Activated naive CD4-positive, alpha-beta T cell treated with anti-CD3 and anti-CD28 coated beads, Interleukin-2, amount 50 U/mL, for 24 hours (primary cell): Measurements from ENCODE around the gene MELTF.

Experiments used
- H3K27ac Mint-ChIP-seq: one replicate; pipeline ENCODE4 v1.8.0; 2021; ENCODE audit warnings: mild to moderate bottlenecking, mixed read lengths
- H3K27me3 Mint-ChIP-seq: one replicate; pipeline ENCODE4 v1.8.0; 2021; ENCODE audit warnings: mixed read lengths
- H3K36me3 Mint-ChIP-seq: one replicate; pipeline ENCODE4 v1.8.0; 2021; ENCODE audit warnings: mixed read lengths
- H3K4me1 Mint-ChIP-seq: one replicate; pipeline ENCODE4 v1.8.0; 2021; ENCODE audit warnings: mixed read lengths
- H3K4me3 Mint-ChIP-seq: one replicate; pipeline ENCODE4 v1.8.0; 2021; ENCODE audit warnings: mild to moderate bottlenecking, mixed read lengths
- H3K9me3 Mint-ChIP-seq: one replicate; pipeline ENCODE4 v1.8.0; 2021; ENCODE audit warnings: mixed read lengths

MELTF gene

DNA sequence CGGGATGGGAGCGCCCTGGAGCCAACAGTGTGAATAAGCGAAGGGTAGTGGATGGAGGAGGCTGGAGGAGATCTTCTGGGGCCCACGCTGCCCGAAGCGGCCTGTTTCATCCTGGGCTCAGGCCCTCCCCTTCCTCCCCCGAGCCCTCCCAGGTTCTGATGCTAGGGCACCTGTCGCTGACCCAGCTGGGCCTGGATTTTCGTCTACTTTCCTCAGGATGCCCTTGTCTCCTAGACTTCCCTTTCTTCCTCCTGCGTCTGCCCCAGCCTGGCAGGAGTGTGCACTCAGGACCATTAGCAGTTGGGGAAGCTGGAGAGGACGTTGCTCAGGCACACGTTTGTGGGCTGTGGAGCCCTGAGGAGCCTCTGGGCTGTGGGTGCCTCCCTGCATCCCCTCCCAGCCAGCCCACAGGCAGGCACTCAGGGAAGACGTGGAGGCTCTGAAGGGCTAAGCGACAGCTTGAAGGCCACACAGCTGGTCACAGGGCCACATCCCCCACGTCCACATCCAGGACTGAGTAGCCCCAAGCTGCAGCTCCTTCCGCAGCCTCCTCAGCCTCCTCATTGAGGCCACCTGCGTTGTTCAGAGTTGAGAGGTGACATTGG, 37.1 kb downstream of the MELTF start:
- H3K27me3 Mint-ChIP-seq: no peaks in the 10 kb centered on the region
- H3K27ac Mint-ChIP-seq: no peak overlapping the region
- H3K36me3 Mint-ChIP-seq: no peaks in the 10 kb centered on the region
- no peaks in the 10 kb centered on the region for H3K4me1 Mint-ChIP-seq
- no peaks in the 10 kb centered on the region for H3K9me3 Mint-ChIP-seq
- no peak overlapping the region for H3K4me3 Mint-ChIP-seq

DNA sequence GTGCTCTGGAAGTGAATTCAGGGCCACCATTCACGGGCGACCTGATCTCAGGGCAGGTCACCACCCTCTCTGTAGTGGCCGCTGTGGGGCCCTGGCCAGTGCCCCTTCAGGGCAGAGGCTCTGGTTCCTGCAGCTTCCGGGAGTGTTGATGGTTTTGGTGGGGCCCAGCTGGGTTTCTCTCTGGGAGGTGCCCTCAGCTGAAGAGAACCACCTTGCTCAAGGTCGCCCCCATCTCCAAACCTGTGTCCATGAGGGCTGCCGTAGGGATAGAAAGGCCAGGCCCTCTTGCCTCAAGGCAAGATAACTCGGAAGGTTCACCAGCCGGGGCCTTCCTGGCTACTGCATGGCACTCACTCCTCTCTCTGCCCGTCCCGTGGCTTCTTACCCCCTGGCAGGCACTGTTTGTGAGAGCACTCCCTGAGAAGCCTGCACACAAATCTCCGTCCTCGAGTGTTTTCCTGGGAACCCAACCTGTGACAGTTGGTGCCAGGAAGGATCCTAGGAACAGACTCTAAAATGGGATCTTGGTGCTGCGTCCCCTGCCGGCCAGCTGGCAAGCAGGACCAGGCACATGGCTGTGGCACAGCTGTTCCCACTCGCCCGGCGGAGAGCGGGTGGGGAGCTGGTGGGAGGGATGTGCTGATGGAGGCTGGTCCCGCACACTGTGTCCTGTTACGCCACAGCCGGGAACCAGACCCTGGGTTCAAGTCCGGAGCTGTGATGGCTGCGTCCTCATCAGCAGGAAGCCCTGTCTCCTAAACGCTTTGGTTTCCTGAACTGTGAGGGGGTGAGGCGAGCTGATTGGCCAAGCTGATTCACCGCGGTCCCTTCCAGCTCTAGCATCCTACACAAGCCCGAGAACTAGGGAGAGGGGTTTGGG, 37.8 kb downstream of the MELTF start:
- Mint-ChIP-seq H3K27me3 (no peaks in the 10 kb centered on the region), H3K27ac (no peak overlapping the region), H3K4me3 (no peak overlapping the region), H3K4me1 (no peaks in the 10 kb centered on the region), H3K9me3 (no peaks in the 10 kb centered on the region), H3K36me3 (no peaks in the 10 kb centered on the region)

DNA sequence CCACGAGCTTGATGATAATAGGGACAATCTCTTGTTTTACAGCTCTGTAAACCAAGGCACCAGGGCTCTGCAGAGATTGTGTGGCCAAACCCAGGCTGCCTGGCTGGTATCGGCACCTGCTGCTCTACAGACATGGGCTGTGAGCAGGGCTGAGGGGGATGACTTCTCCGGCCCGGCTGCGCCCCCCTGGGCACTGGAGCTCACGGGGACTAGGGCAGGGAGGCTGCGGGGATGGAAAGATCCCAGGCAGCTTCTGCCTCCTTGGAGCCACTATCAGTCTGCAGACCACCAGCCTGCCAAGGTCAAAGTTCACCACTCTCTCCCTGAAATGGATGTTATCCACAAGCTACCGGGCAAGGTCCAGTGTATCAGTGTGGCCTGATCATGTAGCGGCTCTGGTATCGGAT, 39.0 kb downstream of the MELTF start:
- Mint-ChIP-seq H3K27me3 (peaks cover 1% of the 10 kb centered on the region), H3K4me3 (no peak overlapping the region), H3K27ac (no peak overlapping the region), H3K9me3 (no peaks in the 10 kb centered on the region), H3K4me1 (no peaks in the 10 kb centered on the region), H3K36me3 (no peaks in the 10 kb centered on the region)

DNA sequence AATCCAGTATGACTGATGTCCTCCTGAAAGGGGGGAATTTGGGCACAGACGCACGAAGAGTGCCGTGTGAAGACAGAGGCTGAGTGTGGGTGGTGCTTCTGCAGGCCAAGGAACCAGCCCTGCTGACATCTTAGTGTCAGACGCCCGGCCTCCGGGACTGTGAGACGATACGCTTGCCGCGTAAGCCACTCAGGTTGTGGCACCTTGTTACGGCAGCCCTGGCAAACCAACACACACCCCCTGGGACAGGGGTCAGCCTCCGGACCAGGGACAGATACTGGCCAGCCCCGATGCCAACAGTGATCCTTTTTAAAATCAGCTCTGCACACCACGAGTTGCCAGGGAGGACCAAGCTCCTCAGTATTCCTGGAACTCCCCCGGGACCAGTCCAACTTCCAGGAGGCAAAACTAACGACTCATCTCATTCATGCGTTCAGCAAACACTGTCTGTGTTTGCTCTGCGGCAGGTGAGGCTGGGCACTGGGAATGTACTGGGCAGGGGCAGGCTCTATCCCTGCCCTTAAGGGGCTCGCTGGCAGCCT, 39.8 kb downstream of the MELTF start:
- H3K27me3 Mint-ChIP-seq: peaks cover 1% of the 10 kb centered on the region
- H3K9me3 Mint-ChIP-seq: no peaks in the 10 kb centered on the region
- H3K4me1 Mint-ChIP-seq: no peaks in the 10 kb centered on the region
- no peak overlapping the region for H3K4me3 Mint-ChIP-seq
- no peaks in the 10 kb centered on the region for H3K36me3 Mint-ChIP-seq
- H3K27ac Mint-ChIP-seq: no peak overlapping the region

DNA sequence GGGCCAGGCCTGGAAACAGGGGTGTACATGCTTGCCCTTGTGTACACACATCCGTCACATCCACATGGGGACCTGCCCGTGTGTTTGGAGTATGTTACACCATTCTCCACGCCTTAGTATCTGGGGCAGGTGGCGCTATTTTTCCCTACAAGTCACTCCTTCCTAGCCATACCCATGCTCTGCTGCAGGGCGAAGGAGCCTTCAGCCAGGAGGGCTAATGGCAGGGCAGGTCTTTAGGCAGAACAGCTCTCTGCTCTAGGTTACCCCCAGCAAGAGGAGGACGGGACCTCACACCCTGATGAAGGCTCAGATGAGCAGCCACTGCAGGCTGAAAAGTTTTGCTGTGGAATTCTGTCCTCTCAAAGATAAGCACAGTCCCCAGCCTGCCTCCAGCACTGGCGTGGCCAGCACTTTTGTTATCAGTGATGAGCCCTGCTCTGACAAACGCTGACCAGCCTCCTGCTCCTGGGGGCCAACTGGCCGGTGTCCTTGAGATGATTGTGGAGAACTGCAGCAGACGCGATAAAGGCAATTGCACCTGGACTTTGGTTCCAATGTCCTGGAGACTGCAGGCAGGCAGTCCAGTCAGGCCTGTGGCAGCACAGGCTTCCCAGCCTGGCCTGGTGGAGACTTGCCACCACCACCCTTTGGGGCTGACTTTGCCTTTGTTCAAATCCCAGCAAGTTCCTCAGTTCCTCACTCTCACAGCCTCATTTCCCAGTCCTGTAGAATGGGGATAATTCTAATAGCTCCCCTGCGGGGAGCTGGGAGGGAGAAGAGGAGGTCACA, 41.2 kb downstream of the MELTF start:
- H3K4me3 Mint-ChIP-seq: peak overlapping the region; percentile 7
- H3K9me3 Mint-ChIP-seq: peaks cover 2% of the 10 kb centered on the region
- no peaks in the 10 kb centered on the region for H3K4me1 Mint-ChIP-seq
- no peak overlapping the region for H3K27ac Mint-ChIP-seq
- H3K27me3 Mint-ChIP-seq: peaks cover 1% of the 10 kb centered on the region
- no peaks in the 10 kb centered on the region for H3K36me3 Mint-ChIP-seq

DNA sequence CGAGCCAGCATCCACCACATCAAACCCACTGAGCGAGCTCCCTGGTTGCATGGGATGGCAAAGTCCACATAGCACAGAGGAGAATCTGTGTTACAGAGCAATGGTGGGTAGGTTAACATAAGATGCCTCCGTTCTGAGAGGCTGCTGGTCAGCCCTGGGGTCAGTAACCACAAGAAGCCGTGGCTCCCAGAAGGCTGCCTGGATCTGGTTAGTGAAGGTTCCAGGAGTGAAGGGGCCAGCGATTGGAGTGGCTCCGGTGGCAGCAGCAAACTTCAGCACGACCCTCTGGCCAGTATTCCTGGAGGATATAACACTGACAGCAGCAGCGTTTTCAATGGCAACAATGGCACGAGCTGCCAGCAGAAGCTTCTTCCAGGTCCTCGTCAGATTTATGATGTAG, 42.6 kb downstream of the MELTF start:
- Mint-ChIP-seq H3K4me3 (no peak overlapping the region), H3K36me3 (peaks cover 4% of the 10 kb centered on the region), H3K27me3 (peaks cover 1% of the 10 kb centered on the region), H3K9me3 (peaks cover 6% of the 10 kb centered on the region), H3K4me1 (no peaks in the 10 kb centered on the region), H3K27ac (no peak overlapping the region)

DNA sequence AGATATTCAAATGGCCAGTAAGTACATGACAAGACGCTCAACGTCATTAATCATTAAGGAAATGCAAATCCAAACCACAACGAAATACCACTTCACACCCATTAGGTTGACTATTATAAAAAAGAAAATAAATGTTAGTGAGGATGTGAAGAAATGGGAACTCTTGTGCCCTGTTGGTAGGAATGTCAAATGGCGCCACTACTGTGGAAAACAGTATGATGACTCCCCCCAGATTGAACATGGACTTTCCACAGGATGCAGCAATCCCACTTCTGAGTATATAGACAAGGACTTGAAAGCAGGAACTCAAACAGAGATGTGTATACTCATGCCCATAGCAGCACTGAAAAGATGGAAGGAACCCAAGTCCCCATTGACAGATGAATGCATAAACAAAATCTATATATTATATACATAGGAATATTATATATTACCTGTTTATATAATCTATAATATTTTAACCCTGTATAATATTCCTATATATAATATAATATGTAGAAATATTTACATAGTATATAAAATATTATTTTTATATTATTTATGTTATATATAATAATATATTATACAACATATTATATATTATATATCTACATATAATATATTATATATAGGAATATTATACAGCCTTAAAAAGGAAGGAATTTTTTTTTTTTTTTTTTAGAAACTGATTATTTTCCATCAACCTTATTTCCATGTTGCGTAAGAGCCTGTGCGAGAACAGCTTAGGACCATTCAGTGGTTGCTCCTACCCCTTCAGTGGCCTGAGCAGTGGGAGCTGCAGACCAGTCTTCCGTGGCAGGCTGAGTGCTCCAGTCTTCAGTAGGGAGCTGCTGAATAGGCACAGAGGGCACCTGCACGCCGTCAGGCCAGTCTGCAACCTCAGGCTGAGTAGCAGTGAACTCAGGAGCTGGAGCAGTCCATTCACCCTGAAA, 43.4 kb downstream of the MELTF start:
- Mint-ChIP-seq H3K27ac (no peak overlapping the region), H3K27me3 (peaks cover 1% of the 10 kb centered on the region), H3K36me3 (peaks cover 4% of the 10 kb centered on the region), H3K4me1 (no peaks in the 10 kb centered on the region), H3K9me3 (peaks cover 6% of the 10 kb centered on the region), H3K4me3 (no peak overlapping the region)

DNA sequence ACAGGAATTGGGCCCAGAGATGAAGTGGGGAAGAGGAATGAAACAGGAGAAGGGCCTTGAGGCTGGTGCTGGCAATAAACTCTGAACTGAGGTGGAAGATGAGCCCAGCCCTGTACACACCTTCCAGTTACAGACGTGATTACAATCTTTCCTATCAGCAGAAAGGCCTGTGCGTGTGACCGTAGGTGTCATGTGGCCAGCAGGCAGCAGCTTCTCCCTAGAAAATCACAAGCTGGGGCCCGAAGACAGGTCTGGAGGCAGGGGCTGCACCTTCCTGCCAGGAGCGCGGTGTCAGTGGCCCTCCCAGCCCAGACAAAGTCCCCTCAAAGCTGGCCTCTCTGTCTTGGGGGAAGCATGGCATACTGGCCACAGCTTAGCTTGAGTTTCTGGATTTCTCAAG, 44.3 kb downstream of the MELTF start:
- Mint-ChIP-seq H3K9me3 (peaks cover 6% of the 10 kb centered on the region), H3K27ac (no peak overlapping the region), H3K4me3 (no peak overlapping the region), H3K4me1 (no peaks in the 10 kb centered on the region), H3K36me3 (peaks cover 4% of the 10 kb centered on the region), H3K27me3 (peaks cover 1% of the 10 kb centered on the region)

DNA sequence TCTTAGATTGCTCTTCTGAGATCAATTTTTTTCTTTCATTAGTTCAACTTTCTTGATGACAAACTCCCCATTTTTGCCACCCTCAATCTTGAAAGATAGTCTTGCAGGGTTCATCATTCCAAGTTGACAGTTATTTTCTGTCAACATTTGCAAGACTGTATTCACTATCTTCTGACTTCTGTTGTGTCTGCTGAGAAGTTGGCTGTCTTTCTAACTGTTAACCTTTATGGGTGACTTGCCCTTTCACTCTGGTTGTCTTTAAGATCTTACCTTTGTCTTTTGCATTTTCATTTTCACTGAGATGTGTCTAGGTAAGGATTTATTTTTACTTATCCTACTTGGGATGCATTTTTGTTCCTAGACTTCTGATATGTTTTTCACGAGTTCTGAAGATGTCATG, 46.4 kb downstream of the MELTF start:
- H3K9me3 Mint-ChIP-seq: peaks cover 6% of the 10 kb centered on the region
- H3K36me3 Mint-ChIP-seq: peaks cover 4% of the 10 kb centered on the region
- H3K4me1 Mint-ChIP-seq: no peaks in the 10 kb centered on the region
- no peak overlapping the region for H3K27ac Mint-ChIP-seq
- H3K4me3 Mint-ChIP-seq: no peak overlapping the region
- H3K27me3 Mint-ChIP-seq: peaks cover 1% of the 10 kb centered on the region

DNA sequence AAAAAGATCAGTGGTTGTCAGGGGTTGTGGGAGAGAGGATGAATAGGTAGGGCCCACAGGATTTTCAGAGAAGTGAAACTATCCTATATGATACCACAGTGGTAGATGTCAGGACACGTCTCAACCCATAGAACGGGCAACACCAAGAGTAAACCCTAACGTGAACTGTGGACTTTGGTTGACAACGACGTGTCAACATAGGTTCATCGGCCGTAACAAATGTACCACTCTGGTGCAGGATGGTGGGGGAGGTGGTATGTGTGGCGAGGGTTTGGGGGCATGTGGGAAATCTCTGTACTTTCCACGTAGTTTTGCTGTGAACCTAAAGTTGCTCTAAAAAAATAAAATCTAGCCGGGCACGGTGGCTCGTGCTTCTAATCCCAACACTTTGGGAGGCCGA, 48.0 kb downstream of the MELTF start:
- H3K36me3 Mint-ChIP-seq: peaks cover 4% of the 10 kb centered on the region
- peaks cover 1% of the 10 kb centered on the region for H3K27me3 Mint-ChIP-seq
- no peaks in the 10 kb centered on the region for H3K4me1 Mint-ChIP-seq
- no peak overlapping the region for H3K4me3 Mint-ChIP-seq
- H3K9me3 Mint-ChIP-seq: peaks cover 6% of the 10 kb centered on the region
- no peak overlapping the region for H3K27ac Mint-ChIP-seq

DNA sequence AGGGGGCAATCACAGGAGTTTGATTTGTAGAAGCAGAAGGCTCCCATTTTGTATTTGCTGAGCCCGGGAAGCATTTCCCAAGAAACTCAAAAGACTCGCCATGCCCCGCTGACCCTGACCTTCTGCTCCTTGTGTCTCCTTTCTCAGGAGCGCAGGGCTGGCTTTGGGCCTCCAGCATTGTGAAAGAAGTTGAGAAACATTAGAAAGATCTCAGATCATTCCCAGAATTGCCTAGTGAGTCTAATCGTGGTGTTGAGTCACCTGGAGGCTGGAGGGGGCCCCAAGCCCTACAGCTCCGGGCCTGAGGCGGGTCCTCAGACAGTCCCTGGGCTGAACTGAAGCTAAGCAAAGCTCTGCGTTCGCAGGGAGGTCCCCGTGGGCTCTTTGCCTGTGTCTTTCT, 50.1 kb downstream of the MELTF start:
- no peak overlapping the region for H3K27ac Mint-ChIP-seq
- H3K36me3 Mint-ChIP-seq: peaks cover 4% of the 10 kb centered on the region
- H3K9me3 Mint-ChIP-seq: peaks cover 6% of the 10 kb centered on the region
- H3K27me3 Mint-ChIP-seq: no peaks in the 10 kb centered on the region
- no peaks in the 10 kb centered on the region for H3K4me1 Mint-ChIP-seq
- H3K4me3 Mint-ChIP-seq: no peak overlapping the region

DNA sequence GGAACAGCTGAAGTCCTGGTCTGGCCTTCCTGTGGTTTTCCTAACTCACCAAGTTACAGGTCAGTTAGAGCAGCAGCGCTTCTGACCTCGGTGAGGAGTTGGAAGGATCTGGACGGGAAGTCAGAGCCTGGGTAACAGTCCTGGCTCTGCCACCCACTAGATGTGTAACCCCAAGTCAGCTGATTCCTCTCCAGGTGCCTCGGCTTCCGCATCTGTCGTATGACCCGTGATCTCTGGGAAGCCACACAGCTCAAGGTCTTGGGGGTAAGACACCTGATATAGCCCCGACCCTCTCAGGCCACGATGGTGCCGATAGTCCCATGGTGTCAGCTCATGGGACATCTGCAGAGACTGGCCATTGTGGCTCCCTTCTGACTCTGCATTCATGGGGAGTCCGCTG, 52.7 kb downstream of the MELTF start:
- Mint-ChIP-seq H3K4me1 (no peaks in the 10 kb centered on the region), H3K27me3 (no peaks in the 10 kb centered on the region), H3K36me3 (no peaks in the 10 kb centered on the region), H3K9me3 (no peaks in the 10 kb centered on the region), H3K4me3 (no peak overlapping the region), H3K27ac (no peak overlapping the region)

DNA sequence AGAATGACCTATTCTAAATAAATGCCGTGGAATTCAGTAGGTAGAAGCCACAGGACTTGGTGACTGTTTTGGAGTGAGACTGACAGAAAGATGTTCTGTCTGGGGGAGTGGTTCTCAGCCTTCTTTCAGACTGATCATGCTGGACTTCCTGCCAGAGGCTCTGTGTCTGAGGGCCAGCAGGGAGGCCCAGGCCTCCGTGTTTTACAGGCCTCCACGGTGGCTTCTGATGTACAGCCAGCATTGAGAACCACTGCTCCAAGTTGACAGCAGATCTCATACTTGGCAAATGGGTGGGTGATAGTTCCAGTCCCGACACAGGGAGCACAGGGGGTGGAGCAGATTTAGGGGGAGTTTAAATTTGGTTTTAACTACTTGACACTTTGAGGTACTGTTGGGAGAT, 54.3 kb downstream of the MELTF start:
- Mint-ChIP-seq H3K27me3 (no peaks in the 10 kb centered on the region), H3K27ac (no peak overlapping the region), H3K36me3 (no peaks in the 10 kb centered on the region), H3K4me1 (no peaks in the 10 kb centered on the region), H3K9me3 (no peaks in the 10 kb centered on the region), H3K4me3 (no peak overlapping the region)

DNA sequence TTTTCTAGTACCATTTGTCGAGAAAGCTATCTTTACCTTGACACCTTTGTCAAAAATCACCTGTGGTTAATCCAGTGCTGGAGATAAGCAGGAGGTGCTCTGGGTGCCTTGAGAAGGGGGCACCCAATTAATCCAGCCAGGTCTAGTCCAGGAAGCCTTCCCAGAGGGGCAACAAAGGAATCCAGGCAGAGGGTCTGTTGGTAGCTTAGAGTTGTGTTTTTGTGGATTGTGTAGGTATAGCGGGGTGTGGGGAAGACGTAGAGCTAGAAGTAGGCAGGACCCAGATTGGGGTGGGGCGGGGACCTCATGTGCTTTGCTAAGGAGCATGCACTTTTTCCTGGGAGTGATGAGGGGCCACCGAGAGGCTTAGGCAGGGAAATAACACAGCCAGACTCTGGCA, 55.0 kb downstream of the MELTF start:
- Mint-ChIP-seq H3K4me1 (no peaks in the 10 kb centered on the region), H3K27me3 (no peaks in the 10 kb centered on the region), H3K36me3 (no peaks in the 10 kb centered on the region), H3K4me3 (no peak overlapping the region), H3K27ac (no peak overlapping the region), H3K9me3 (no peaks in the 10 kb centered on the region)

DNA sequence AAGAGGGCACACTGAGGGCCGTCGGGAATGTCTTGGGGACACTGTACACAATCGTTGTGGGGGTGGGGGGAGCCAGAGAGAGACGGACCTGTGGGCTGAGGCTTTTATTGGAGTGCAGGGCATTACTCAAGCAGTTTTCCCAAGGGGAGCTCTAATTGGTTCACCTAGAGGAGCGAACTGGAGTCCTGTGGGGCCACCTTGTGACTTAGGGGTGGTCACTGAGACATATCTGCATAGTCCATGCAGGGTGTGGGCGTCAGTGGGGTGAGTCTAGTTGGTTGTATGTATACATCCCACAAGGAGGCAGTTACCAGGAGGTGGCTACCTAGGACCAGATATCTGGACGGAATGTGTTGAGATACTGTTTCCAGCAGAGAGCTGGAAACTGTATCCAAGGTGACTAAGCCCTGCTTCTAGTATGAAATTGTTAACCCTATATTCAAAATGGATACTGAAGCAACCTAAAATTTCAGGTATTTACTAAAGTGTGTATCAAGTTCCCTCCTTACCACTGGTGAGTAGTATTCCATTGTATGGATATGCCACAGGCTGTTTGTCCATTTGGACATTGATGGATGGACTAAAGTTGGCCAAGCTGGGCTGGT, 58.4 kb downstream of the MELTF start:
- Mint-ChIP-seq H3K27ac (no peak overlapping the region), H3K4me1 (no peaks in the 10 kb centered on the region), H3K27me3 (no peaks in the 10 kb centered on the region), H3K9me3 (no peaks in the 10 kb centered on the region), H3K36me3 (no peaks in the 10 kb centered on the region), H3K4me3 (no peak overlapping the region)
